GM15510 (cell line): ENCODE results near the gene C16orf95.
A peak's percentile ranks its signal among the peaks of the same experiment; 100 is the strongest.

ENCODE experiments used
- POLR2A ChIP-seq: IDR thresholded peaks from 3 replicates; pipeline ENCODE4 v1.6.1; 2011; ENCODE audit warnings: borderline replicate concordance; ENCODE audit not compliant: insufficient read length; ENCODE audit errors: extremely low read depth

The C16orf95 gene

GRCh38 chr16:87316923-87317749, at the start of gene C16orf95:
TSS of gene C16orf95 (minus strand) at chr16:87317392. CDS start at chr16:87317242, 150 bp downstream.
- peak; percentile 86 for TF ChIP-seq POLR2A

- TF ChIP-seq POLR2A, result no peak
Observed at GRCh38 chr16:87366930-87367329, 49.7 kb upstream of the C16orf95 start.

- no peak for TF ChIP-seq POLR2A
Observed at GRCh38 chr16:87366288-87366687, 49.1 kb upstream of the C16orf95 start.

- TF ChIP-seq POLR2A, result no peak
Observed at GRCh38 chr16:87365021-87365713, 48.0 kb upstream of the C16orf95 start.

GRCh38 chr16:87363771-87364455, 46.7 kb upstream of the C16orf95 start:
- TF ChIP-seq POLR2A, result no peak

- TF ChIP-seq POLR2A, result no peak
Observed at GRCh38 chr16:87361916-87362619, 44.9 kb upstream of the C16orf95 start.

- no peak for TF ChIP-seq POLR2A
Observed at GRCh38 chr16:87360862-87361610, 43.8 kb upstream of the C16orf95 start.

GRCh38 chr16:87359121-87359520, 41.9 kb upstream of the C16orf95 start:
- TF ChIP-seq POLR2A, result no peak

- TF ChIP-seq POLR2A, result no peak
Observed at GRCh38 chr16:87358696-87359095, 41.5 kb upstream of the C16orf95 start.

- no peak for TF ChIP-seq POLR2A
Observed at GRCh38 chr16:87358250-87358649, 41.1 kb upstream of the C16orf95 start.

GRCh38 chr16:87356491-87356853, 39.3 kb upstream of the C16orf95 start:
- TF ChIP-seq POLR2A, result no peak

- TF ChIP-seq POLR2A, result no peak
Observed at GRCh38 chr16:87353613-87354012, 36.4 kb upstream of the C16orf95 start.

- TF ChIP-seq POLR2A, result no peak
Observed at GRCh38 chr16:87352818-87353217, 35.6 kb upstream of the C16orf95 start.

- no peak for TF ChIP-seq POLR2A
Observed at GRCh38 chr16:87351320-87351698, 34.1 kb upstream of the C16orf95 start.
